ENCODE data around the gene MAP3K8.
A peak's percentile ranks its signal among the peaks of the same experiment; 100 is the strongest.

MAP3K8 gene

GRCh38 chr10:30432622-30433305 is 1.2 kb upstream of the MAP3K8 start:
- TF ChIP-seq CTCF (IDR thresholded peaks at IDR 0.05; ENCODE audit: borderline replicate concordance, insufficient read depth, low read depth, low read length), result no peak
- peak overlapping the region; percentile 75 for H3K4me3 ChIP-seq (ENCODE audit: low read depth, low read length)

- peak overlapping the region; percentile 75 for H3K4me3 ChIP-seq (ENCODE audit: low read depth, low read length)
- TF ChIP-seq CTCF (IDR thresholded peaks at IDR 0.05; ENCODE audit: borderline replicate concordance, insufficient read depth, low read depth, low read length), result no peak
Observed at GRCh38 chr10:30433306-30433729, 666 bp upstream of the MAP3K8 start.

- peak overlapping the region; percentile 75 for H3K4me3 ChIP-seq (ENCODE audit: low read depth, low read length)
- TF ChIP-seq CTCF (IDR thresholded peaks at IDR 0.05; ENCODE audit: borderline replicate concordance, insufficient read depth, low read depth, low read length), result no peak
Observed at GRCh38 chr10:30434273-30435072, 489 bp downstream of the MAP3K8 start.

GRCh38 chr10:30435073-30435422 is 1.1 kb downstream of the MAP3K8 start:
- no peak for TF ChIP-seq CTCF (IDR thresholded peaks at IDR 0.05; ENCODE audit: borderline replicate concordance, insufficient read depth, low read depth, low read length)
- H3K4me3 ChIP-seq (ENCODE audit: low read depth, low read length), result peak overlapping the region; percentile 75

GRCh38 chr10:30435499-30436167 is 1.6 kb downstream of the MAP3K8 start:
- peak overlapping the region; percentile 75 for H3K4me3 ChIP-seq (ENCODE audit: low read depth, low read length)

GRCh38 chr10:30436191-30436611 is 2.2 kb downstream of the MAP3K8 start:
- H3K4me3 ChIP-seq (ENCODE audit: low read depth, low read length), result peak overlapping the region; percentile 75
- no peak for TF ChIP-seq CTCF (IDR thresholded peaks at IDR 0.05; ENCODE audit: borderline replicate concordance, insufficient read depth, low read depth, low read length)

- TF ChIP-seq CTCF (IDR thresholded peaks at IDR 0.05; ENCODE audit: borderline replicate concordance, insufficient read depth, low read depth, low read length), result no peak
Observed at GRCh38 chr10:30436671-30437030, 2.7 kb downstream of the MAP3K8 start.

More at GRCh38 chr10:30436671-30437030, 2.7 kb downstream of the MAP3K8 start:
- peak overlapping the region; percentile 75 for H3K4me3 ChIP-seq (ENCODE audit: low read depth, low read length)

Data from GM12875 (cell line).